Activated CD4-positive, CD25-positive, alpha-beta regulatory T cell (primary cell): ENCODE results near the gene ATM.
"Not testable (repeated sequence)": the region's sequence is repeated elsewhere in the genome, so short reads cannot be mapped to it uniquely, and the experiment has no call there.

Experiments used
- DNase-seq, 4 experiments: peaks; one replicate each; lab custom pipeline; 2025; lab: John Stamatoyannopoulos, UW

ATM gene

GRCh38 chr11:108286956-108287355, 64.1 kb downstream of the ATM start:
- no peak for DNase-seq

DNA sequence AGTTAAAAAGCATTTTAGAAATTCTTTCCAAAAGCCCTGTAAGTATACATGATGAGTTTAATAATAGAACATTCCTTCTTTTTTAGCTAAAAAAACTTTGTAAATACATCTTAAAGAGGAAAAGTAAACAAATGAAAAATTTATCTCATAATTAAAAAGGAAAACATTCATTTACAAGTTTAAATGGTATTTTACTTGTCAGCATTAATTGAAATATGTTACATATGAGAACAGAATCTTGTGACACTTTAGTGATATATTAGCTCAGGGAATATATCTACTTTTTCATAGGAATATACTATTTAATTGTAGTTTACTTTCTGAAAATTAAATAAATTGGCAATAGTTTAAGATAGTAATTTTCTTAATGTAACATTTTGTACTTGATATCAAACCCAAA, 66.2 kb downstream of the ATM start:
- DNase-seq, result not testable (repeated sequence)

DNA sequence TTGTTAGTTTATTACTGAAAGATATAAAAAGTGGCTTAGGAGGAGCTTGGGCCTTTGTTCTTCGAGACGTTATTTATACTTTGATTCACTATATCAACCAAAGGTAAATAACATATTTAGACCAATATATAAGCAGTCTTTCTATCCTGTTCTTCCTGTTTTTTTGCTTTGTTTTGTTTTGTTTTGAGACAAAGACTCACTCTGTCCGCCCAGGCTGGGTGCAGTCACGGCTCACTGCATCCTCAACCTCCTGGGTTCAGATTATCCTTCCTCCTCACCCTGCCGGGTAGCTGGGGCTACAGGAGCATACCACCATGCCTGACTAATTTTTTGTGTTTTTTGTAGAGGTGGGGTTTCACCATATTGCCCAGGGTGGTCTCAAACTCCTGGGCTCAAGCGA, 66.8 kb downstream of the ATM start:
- no peak for DNase-seq

GRCh38 chr11:108293229-108293628, 70.4 kb downstream of the ATM start:
- DNase-seq, result no peak

GRCh38 chr11:108302121-108302785, 79.4 kb downstream of the ATM start:
- DNase-seq, result no peak

DNA sequence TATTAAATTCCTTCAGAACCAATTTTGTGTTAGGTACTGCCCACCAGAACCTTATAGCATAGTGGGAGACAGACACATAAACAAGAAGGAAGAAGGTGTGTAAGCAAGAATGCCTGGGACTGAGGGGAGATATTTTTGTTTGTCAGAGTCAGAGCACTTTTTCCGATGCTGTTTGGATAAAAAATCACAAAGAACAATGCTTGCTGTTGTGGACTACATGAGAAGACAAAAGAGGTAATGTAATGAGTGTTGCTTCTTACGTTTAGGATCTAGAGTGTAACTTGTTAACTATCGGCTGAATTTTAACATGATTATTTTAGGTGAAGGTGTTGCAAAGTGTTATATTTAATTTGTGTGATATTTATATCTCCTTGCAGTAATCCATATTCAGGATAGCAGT, 84.9 kb downstream of the ATM start:
- DNase-seq, result no peak

DNA sequence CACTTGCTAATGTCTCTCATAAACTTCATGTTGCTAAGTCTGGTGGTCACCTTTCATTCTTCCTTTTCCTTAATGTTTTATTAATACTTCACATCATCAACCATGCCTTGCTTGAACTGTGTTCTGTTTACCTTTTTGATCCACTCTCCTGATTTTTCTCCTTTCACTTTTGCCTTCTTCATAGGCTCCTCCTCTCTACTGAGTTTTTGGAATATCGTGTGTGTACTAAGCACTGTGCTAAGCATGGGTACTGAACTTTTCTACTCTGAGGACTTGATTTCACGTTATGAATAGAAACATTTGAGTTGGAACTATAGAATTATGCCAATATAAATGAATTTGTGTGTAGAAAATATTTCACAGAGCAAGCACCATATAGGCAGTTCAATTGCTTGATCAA, 90.6 kb downstream of the ATM start:
- DNase-seq, result no peak

DNA sequence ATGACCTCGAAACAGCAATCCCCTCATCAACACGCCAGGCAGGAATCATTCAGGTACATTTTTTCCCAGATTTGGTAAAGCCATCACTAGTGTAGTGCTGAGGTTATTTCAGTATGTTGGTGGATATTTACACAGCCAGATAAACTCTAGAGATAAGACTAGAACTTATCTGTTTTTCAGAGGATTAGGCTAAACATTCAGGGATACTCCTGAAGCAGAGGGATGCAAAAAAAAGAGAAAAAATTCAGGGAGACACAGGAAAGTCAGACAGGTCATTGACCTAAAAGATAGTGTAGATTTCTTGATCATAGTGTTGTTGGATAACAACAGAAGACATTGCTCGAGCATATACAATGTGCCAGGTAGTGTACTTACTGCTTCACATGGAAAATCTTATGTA, 93.2 kb downstream of the ATM start:
- no peak for DNase-seq

DNA sequence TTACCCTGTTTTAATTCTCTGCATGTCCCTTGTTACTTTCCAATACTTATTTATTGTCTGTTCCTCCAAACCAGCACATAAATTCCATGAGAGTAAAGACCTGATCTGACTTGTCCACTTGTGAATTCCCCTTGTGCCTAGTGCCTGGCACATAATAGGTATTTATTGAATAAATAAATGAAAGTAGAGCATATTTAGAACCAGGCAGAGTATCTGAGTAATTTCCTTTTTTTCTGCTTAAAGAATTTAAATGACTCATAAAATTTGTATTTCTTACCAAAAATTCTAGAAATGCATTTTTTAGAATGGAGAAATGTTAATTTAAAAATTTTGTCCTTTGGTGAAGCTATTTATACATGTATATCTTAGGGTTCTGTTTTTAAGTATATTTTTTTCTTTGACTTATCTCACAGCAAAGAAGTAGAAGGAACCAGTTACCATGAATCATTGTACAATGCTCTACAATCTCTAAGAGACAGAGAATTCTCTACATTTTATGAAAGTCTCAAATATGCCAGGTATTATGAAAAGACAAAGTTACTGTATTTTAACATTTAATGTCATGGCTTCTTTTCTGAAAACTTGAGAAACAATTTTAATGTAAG, 96.8 kb downstream of the ATM start:
- no peak for DNase-seq

DNA sequence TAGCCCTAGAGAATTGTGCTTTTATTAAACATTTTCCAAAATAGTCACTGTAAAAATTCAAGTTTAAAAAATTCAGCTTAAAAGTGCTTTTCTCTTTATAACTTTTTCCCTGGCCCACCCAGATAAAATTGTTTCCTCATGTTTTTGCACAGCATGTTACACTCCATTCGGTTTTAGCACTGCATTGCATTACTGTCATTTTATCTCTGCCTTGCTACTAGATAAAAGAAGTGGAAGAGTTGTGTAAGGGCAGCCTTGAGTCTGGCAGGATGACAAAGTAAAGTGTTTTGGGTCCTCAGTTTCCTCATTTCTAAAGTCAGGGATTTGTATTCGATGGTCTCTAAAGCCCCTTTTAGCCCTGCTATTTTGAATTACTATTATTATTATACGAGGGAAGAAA, 99.8 kb downstream of the ATM start:
- DNase-seq, result no peak

- no peak for DNase-seq
These were observed 101.7 kb downstream of the ATM start for GRCh38 chr11:108324587-108324986.

DNA sequence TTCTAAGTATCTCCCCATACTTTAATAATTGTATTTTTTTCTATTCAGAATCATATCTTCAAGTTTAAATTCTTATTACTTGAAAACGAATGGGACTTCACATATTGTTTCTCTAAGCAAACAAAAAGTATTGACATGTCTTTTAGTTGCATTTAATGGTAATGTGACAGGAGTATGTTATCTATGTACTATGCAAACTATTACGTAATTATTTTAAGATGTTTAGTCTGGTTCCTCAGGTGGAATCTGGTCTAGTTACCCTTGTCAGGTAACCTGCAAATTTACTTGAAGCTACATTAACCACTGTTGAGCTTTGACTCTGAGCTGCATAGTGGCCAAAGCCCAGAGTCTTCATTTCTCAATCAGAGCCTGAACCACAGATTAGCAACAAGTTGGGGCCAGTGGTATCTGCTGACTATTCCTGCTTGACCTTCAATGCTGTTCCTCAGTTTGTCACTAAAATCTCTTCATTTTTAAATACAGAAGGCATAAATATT, 110.6 kb downstream of the ATM start:
- DNase-seq, result no peak

- DNase-seq, result no peak
These were observed 115.9 kb downstream of the ATM start for GRCh38 chr11:108338750-108339149.

DNA sequence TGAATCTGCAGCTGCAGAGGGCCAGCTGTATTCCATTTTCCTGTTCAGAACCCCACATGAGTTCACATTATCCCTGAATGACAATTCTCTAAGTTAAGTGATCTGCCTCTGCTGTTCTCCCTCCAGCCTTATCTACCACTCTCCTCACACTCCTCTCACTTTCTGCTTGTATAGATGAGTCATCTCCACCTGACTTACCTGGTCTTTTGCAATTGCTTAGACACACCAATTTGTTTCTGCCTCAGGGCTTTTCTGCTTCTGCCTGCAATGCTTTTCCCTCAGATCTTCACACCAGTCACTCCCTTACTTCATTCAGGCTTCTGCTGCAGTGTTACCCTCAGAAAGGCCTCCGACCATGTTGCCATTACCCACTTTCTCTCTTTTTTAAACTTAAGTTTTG, 118.1 kb downstream of the ATM start:
- no peak for DNase-seq

DNA sequence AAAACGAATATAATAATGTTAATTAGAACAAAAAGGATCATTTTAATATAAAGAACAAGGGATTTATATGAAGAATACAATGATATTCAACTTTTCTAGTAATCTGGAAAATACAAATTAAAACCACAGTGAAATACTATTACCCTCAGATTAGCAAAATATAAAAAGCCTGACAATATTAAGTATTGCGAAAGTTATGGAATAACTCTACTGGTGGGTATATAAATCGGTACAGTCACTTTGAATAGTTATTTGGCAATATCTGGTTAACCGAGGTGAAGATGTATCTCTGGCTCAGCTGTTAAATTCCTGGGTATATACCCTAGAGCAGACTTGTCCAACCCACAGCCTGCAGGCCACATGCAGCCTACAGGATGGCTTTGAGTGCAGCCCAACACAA, 118.8 kb downstream of the ATM start:
- DNase-seq, result no peak

DNA sequence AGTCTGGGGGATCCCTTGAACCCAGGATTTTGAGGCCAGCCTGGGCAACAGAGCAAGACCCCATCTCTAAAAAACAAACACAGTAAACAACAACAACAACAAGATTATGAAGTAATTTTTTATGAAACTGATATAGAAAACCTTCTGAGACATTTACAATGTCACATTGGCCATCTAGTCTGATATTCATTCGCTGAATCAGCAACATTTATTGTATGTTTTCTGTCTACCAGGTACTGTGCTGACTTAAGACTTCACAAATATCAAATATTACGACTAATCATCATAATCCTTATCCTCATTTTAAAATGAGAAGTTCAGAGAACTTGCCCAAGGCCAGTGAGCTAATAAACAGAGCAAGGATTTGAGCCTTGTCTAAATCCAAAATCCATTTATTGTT, 120.8 kb downstream of the ATM start:
- DNase-seq, result no peak

DNA sequence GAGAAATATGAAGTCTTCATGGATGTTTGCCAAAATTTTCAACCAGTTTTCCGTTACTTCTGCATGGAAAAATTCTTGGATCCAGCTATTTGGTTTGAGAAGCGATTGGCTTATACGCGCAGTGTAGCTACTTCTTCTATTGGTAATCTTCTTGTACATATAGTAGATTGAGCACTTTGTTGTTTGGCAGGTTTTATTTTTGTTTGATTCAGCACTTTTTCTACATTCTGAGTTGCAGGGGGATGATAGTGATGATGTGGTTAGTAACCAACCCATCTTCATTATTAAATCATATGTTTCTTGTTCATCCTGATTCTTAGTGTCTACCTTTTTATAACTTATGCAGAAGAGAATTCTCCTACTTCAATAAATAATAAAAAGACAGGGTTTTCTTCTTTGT, 122.9 kb downstream of the ATM start:
- DNase-seq, result no peak

DNA sequence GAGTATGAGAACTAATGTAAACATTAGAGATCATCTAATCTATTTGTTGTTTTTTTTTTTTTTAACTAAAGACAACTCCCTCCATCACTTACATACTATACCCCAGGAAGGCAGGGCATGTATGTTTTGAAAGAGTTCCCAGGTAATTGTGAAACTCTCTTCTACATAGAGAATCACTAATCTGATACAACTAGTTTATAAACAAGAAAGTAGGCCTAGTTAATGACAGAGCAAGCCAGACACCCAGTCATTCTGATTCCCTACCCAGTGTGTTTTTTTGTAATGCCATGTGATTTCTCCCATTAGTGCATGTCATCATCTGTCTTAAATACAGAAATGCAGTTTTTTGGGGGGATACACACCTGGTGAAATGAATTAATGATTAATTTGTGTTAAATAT, 123.6 kb downstream of the ATM start:
- DNase-seq, result no peak

- DNase-seq, result no peak
These were observed 128.6 kb downstream of the ATM start for GRCh38 chr11:108351468-108351867.

DNA sequence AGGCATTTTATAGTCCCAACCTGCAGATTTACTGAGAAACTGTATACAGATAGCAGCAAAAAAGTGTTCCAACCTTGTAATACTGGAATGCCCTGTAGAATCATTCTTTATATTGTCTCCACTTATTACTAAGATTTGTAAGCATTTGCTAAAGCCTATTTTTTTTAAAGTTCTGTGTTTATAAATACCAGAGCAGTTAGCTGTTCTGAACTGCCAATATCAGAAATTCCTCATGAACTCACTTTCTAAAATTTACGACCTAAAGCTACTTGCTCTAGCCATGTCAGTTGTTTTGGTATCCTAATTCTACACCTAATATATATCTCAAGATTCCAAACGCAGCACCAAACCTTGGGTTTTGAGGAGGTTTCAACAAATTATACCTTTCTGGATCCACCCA, 141.3 kb downstream of the ATM start:
- no peak for DNase-seq

DNA sequence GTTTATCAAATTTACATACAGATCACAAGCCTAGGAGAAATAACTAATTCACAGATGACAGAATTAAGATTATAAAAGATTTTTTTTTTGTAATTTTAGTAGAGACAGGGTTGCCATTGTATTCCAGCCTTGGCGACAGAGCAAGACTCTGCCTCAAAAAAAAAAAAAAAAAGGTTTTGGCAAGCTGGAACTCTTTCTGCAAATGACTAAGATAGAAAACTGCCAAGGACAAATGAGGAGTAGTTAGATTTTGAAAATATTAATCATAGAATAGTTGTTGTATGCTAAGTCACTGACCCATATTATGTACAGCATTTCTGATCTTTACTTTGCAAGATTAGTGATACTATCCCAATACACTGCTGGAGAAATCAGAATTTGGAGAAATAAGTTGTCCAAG, 145.3 kb downstream of the ATM start:
- DNase-seq, result no peak

GRCh38 chr11:108369064-108369463, 146.2 kb downstream of the ATM start:
- no peak for DNase-seq

- DNase-seq, result no peak
These were observed 147.4 kb downstream of the ATM start for GRCh38 chr11:108370315-108370714.

DNA sequence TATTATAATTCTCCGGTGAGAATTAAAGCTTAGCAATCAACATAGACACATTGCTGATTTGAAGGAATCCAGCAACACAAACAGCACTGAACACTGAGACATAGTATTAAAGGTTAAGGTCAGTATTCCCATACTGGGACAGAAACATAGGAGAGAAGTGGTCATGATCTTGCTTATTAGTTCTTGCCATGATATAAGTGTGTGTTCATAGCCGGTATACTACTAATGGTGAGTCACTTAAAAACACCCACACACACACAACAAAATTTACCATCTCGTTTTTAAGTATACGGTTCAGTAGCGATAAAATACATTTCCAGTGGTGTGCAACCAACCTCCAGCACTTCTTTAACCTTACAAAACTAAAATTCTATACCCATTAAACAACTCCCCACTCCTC, 148.1 kb downstream of the ATM start:
- DNase-seq, result no peak
